GM18861 (cell line): Measurements from ENCODE around the gene DMTF1.

Experiments used
- ATAC-seq: cut with Tn5 transposase; IDR thresholded peaks from one replicate; pipeline ENCODE4 v1.9.1; 2021; ENCODE audit not compliant: unreplicated experiment

Gene DMTF1

DNA sequence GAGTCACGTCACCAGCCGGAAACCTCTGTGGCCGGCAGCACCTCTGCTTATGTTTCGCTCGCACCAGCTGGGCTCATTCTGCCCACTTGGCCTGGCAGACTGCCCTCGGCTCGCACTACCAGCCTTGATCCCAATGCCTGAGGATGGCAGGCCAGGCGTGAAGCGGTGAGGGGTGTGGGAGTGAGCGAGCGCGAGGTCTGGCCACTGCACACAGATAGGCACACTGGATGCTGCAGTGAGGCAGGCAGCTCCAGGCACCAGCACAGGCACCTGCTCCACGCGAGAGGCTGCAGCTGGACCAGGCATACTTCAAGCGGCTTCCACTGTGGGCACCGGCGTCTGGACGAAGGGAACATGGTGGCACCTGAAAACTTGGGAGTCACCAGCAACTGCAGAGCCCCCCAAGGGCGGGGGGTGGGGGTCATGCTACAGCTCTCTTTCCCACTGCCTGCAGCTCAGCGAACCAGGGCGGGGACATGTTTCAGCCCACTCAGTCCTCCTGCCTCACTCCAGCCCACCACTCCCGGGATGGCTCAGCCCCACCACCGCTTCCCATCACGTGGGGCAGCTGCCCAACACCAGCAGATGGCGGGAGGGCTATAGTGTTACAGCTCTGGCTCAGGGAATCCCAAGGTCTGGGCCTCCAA, 5.4 kb upstream of the DMTF1 start:
- ATAC-seq = no peak

DNA sequence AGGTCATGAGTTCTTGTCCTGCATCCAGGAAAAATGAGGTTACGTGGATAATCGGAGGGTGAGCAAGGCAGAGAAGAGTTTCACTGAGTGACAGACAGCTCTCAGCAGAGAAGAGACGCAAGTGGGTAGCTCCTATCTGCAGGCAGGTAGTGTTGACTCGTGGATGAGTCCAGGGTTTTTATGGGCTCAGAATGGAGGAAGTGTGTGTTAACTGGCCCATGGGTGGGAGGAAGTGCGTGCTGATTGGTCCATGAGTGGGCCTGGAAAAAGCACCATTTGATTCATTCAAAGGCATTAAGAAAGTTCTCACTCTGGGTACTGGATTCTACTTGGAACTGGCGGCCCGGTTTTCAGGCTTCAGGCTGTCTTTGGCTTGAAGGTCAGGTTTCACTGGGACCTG, 4.8 kb upstream of the DMTF1 start:
- ATAC-seq = no peak

DNA sequence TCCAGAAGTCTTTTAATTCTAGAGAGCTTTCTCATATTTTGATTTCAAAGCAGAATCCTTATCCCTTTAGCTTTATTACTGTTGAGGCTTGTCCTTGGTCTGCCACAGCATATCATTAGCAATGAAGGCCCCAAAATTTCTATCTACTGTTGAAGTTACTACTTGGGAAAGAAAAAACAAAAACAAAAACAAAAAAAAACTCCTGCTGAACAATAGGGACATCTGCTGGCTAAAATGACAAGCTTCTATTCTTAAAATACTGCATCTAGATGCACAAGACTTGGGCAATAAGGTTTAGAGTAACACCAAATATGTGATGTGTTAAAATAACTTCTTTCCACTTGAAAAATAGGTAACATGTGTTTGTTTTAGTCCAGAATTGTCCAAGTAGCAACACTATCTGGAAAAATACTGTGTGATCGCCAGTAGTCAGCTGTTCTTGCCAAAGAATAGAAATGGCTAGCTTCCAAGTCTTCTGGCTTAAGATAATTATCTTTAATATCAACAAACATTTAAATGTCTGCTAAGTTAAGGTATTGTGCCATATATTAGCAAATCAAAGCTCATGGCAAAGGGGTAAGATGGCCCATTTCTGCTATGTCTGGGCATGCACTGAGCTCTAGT, 3.8 kb upstream of the DMTF1 start:
- no peak for ATAC-seq

DNA sequence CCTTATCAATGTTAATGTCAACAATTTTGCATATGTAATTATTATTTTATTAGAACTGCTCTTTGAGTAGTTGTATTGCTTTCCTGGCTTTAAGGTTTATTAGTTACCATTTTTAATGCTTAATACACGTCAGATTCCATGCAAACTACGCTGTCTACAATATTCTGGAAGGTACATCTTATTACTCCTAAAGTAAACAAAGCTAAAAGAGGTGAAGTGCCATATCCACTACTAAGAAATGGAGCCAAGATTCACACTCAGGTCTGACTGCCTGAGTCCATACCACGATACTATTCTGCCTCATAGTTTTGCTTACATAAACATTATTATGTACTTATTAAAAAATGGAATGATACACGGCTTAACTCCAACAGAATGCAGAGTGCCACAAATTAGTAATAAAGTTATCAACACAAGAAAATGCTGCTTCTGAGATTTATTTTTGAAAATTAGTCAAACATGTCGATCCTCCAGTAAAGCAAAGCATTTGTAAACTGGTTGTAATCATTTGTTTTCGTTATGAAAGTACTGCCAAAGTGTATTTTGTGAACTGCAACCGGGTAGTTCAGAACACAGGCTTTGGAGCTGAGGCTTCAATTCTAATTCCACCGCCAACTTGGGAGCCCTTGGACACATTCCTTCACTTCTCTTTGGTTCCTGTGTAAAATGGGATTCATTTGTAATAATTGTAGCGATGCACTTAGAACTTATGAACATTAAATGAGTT, 1.1 kb upstream of the DMTF1 start:
- ATAC-seq = no peak

DNA sequence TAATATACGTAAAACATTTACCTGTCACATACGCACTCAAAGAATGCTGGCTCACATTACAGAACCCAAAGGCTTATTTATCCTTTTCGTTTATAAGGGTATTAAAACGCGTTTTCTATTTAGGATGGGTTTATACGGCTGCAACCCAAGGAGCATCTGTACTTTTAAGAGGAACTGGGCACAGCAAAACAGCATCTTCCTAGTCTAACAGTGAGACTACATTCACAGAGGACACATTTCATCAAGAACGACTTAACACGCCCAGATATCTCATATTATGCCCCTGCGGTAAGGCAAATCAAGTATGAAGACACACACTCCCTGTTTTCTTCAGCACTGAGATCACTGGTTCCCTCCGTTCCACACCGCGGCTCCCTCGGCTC, 533 bp upstream of the DMTF1 start:
- peak; percentile 13 for ATAC-seq

DNA sequence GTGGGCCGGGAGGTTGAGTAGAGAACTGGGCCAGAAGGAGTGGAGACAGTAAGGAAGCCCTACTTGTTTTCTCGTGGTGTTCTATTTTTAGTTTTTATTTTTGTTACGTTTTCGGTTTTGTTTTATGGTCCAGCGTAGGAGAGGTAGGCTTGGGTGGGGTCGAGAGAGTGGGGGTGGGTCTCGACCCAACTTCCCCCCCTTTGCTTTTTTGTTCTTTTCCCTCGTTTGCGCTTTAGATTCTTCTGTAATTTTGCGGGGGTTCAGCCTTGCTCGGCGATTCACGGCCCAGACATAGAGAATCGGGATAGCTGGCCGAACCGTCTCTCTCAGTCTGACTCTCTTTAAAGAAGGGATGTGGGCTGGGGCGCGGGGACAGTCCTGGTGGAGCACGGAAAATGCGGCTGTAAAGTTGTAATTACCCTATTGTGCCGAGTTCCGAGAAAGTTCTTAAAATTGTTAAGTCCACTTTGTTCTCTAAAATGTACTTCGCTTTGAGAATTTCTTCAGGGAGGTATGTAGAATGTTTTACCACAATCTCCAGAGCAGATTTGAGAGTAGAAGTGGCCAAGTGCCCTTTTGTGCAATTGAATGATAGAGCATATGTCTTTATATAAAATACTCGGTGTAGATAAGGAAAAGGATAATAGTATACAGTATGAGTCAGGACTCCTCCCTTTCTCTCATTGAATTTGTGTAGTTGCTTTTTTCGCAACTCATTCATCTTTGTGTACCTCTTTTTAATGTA, 816 bp downstream of the DMTF1 start:
- ATAC-seq = no peak

DNA sequence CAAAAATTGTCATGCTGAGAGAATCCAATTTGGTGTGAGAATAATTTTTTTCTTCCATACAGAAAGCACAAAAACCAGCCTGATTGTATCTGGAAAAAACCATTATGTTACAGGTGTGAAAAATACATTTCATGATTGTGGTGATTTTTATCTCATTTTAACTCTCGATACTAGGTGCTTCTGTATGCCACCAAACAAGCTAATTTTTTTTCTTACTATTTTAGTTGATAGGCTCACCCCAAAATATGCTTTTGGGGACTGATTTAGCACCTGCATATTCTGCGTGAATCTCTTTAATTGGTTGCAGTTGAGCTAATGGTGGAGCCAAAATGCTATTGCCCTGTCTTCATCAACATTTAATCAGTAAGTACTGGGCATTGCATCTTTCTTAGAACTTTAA, 1.9 kb downstream of the DMTF1 start:
- no peak for ATAC-seq

DNA sequence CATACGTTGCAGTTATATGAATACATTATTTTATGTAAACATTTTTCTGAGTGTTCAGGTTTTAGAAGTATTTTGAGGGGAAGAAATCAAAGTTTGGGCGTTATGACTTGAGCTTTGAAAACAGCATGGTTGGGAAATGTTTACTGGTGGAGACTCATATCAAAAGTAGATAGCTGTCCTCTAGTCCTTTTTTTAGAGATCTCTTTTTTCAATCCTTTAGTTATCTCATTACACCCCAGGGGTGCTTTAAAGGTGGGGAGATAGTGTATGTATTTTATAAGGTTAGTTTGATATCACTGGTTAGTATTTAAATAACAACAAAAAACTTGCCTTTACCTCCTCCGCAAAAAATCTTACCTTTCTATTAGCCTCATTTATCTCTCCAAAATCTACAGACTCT, 2.3 kb downstream of the DMTF1 start:
- ATAC-seq = no peak

DNA sequence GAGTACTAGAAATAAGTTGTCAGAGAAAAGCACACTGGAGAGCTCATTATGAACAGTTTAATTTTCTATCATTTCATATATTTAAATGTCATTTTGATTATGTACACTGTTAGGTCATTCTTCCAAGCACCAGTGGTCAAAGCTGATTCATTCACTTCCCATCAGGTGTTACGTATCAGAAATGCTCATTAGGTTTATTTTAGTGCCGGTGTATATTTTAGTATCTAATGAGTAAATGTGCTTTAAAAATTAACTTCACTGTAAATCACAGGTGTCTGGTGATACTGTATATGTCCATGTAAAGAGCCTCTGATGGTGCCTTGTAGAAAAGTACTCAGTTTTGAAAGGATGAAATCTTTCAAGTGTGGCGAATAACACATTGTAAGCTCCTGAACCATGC, 3.5 kb downstream of the DMTF1 start:
- ATAC-seq = no peak

DNA sequence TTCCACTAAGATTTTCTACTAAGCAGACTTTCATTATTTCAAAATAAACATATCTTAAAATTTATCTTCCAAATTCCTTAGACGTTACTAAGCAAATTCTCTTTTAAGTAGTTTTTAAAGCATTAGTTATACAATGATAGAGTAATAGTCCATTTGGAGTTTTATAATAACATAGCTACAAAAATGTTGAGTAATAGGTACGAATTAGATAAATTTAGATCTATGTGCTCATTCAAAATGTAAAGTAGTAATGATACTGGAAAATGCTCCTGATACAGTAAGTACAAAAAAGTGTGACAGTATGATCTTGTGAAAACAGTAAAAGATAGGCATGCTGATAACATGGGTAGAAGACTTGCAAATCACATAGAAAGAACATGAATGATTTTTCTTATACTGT, 4.5 kb downstream of the DMTF1 start:
- no peak for ATAC-seq

DNA sequence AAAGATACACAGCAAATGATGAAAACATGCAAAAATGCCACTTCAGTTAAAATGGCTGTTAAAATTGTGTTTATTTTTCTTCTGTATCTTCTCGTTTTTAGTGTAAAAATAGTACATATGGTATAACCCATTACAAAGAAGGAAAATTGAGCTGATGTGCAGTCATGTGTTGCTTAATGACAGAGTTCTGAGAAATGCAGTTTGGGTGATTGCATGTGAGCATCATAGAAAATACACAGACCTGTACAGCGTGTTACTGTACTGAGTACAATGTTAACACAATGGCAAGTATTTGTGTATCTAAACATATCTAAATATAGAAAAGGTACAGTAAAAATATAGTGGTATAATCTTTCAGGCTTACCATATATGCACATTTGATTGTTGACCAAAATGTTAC, 7.3 kb downstream of the DMTF1 start:
- ATAC-seq = peak; percentile 44

DNA sequence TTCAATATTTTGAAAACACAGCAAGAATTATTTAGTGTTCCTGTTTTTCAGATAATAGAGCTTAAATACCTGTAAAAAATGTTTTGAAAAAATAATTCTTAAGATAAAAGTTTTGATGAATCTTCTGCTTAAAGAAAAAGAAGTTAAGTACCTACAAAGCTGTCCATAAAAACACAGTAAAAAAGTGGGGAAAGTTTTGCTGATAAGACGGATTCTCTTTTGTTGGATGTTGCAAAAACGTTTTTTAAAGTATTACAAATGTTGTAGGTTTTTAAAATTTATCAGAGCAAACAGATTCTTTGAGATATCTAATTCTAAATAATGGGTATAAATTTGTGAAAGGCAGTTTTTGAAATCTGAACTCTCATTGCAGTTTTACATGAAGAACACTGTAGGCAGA, 12.2 kb downstream of the DMTF1 start:
- no peak for ATAC-seq

DNA sequence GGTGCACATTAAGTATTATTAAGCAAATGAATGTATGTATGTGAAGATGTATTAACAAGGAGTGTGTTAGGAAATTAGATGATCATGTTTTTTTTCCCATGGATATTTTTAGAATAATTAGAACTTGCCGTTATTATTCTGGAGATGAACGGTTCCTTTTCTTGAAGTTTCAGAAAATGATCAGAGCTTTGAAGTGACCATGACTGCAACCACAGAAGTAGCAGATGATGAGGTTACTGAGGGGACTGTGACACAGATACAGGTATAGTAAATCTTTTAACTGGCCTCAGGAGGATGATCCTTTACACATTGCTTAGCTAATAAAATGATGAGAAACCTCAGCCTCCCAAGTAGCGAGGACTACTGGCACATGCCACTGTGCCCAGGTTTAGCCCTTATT, 18.6 kb downstream of the DMTF1 start:
- ATAC-seq = no peak

DNA sequence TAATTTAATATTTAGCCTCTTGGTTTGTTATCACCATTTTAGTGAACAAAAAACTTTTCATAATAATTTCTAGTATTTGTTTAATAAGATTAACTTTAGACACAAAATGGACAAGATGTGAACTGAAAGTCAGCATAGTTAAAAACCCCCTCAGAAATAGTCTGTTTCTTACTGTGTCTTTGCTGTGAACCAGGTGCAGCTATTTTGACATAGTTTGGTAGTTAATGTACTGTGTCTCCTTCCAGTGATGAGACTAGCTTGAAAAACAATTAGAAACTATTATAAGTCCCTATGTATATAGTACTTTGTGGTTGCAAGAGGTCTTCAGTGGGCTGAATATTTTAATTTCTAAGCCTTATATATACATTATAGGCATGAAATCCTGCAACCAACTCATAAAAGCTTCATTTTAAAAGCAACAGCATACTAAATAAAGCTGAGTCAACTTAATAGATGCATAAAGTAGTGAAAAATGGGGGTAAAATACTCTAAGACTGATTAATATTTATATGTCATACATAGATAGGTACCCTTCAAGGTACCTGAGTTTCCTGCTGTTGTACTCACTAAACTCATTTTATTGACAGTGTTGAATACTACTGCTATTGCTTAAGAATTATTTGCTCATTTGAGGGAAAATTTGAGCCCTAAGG, 19.2 kb downstream of the DMTF1 start:
- ATAC-seq = no peak

DNA sequence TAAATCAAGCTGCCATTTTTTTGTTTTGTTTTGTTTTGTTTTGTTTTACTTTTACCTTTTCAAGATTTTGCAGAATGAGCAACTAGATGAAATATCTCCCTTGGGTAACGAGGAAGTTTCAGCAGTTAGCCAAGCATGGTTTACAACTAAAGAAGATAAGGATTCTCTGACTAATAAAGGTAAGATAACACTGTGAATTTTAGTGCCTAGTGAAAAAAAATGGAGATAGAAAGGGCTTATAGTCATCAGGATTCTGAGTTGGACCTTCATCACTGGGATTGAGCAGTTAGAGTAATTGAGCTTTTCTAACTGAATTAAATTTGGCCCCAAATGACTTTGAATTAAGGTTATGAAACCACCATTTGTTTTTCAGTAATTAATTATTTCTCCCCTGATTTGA, 21.2 kb downstream of the DMTF1 start:
- ATAC-seq = no peak

DNA sequence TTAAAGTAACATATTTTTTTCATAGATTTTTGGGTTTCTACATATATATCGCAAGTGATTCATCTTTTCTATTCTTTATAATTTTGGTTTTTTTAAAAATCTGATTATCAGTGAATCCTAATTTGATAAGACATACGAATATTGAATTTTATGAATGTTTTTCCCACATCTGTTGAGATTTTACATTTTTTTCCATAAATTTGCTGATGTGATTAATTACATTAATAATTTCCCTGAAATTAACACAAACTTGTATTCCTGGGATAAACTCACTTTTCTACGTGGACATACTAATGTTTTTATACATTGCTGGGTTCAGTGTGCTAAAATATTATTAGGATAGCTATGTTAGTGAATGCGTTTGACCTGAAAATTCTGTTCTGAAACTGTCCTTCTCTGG, 26.1 kb downstream of the DMTF1 start:
- no peak for ATAC-seq

DNA sequence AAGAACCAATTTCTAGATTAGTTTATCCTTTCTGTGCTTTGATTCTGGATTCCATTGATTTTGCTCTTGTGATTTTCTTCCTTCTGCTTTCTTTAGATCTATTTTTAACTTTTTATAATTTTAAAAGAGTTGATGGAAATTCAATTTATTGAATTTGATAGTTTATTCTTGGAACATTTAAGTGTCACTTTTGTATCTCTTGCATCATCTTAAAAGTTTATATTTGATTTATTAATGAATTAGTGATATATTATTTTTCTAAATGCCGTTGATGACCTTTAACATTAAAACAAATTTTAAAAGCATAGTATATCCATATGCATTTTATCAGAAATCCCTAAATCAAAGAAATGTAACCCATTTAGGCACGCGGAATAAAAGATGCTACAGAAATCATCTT, 26.9 kb downstream of the DMTF1 start:
- ATAC-seq = no peak

DNA sequence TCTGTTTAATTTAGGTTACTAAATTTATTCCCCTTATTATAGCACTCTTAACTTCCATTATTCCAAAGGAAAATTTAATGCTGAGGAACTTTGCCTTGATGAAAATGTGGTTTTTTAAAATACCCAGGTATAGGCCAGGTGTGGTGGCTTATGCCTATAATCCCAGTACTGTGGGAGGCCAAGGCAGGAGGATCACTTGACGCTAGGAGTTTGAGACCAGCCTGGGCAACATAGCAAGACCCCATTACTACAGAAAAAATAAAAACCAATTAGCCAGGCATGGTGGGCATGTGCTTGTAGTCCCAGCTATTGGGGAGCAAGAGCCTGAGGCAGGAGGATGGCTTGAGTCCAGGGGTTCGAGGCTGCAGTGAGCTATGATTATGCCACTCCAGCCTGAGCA, 34.9 kb downstream of the DMTF1 start:
- ATAC-seq = no peak

DNA sequence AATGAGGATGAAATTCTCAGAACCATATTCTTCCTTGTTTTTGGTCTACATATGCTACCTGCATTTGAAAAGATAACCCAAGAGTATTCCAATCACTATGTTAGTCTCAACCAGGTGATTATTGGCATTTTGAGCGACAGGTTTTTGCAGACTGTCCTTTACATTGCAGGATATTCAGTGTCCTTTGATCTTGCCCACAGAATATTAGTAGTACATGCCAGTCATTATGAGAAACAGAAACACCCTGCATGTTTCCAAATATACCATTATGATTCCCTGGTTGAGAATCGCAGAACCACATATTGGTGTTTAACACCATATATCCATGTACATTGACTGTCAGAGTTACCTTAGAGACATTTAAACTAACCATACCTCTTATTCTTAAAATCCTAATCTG, 36.7 kb downstream of the DMTF1 start:
- no peak for ATAC-seq

DNA sequence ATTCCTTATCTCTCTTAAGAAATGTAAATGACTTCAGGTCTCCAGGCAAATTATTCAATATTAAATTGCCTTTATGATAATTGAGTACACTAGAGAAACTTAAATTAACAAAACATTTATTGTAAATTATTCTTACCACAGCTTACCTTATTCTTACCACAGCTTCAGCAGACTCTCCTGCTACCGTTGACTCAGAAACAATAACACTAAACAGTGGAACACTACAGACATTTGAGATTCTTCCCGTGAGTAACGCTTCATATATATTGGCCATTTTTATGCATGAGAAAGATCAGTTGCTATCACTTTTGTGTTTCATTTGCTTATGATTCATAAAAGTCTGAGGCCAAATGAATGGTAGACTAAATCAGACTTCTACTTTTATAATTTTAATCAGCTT, 38.5 kb downstream of the DMTF1 start:
- ATAC-seq = no peak

DNA sequence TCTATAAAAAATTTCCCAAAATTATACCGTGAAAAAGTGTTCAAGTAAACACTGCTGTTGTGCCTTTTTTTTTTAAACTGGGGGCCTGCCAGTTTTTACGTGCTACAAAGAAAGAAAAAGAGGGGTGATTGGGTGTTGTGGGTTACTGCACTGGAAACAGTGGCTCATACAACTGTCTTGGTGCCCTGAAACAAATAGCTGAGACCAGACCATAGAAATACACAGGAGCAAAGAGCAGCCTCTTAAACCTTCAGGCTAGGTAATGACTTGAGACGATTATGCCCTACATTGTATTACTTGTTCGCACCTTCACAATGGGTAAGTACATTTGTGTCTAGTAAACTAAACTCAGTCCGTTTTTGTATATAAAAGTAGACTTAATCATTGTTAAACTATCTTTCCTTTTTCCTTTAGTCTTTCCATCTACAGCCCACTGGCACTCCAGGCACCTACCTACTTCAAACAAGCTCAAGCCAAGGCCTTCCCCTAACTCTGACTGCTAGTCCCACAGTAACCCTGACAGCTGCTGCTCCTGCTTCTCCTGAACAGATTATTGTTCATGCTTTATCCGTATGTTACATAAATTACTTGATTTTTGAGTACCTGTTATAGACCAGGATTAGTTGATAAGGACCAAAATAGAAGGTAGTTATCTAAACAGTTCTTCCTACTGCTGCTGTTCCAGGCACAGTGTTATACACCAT, 40.7 kb downstream of the DMTF1 start:
- no peak for ATAC-seq
